HG03442 (cell line): ENCODE results near the gene AXIN2.

Experiments
- ATAC-seq: cut with Tn5 transposase; IDR thresholded peaks from one replicate; pipeline ENCODE4 v1.9.1; 2021; ENCODE audit warnings: mild to moderate bottlenecking, moderate library complexity; ENCODE audit not compliant: unreplicated experiment

The AXIN2 gene

DNA sequence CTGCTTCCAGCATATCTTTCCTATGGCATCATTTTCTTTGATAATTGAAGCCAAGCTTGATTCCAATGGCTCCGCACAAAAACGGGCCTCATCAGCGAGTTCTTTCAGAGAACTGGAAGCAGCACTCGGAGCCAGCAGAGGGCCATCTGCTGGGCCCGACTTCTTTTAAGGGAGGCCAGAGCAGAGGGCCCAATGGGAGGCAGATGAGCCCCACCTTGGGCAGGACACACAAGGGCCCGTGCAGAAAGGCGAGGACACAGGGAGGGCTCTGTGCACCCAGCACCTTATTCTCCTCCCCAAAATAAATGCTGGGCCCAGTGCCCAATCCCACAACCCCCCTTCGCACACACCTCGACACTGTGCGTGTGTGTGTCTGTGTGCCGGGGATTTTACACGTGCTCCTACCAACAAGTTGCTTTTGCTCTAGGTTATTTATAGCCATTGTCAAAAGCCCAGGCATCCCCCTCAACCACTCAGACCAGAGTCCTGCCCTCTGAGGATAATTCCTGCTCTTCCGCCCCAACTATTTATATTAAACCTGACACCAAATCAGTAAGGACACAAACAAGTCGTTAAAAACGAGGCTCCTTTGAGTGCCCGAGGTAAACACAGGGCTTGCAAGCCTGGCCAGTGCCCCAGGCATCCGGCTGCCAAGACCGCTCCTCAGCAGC lies 6.8 kb downstream of the AXIN2 start:
- no peak for ATAC-seq

DNA sequence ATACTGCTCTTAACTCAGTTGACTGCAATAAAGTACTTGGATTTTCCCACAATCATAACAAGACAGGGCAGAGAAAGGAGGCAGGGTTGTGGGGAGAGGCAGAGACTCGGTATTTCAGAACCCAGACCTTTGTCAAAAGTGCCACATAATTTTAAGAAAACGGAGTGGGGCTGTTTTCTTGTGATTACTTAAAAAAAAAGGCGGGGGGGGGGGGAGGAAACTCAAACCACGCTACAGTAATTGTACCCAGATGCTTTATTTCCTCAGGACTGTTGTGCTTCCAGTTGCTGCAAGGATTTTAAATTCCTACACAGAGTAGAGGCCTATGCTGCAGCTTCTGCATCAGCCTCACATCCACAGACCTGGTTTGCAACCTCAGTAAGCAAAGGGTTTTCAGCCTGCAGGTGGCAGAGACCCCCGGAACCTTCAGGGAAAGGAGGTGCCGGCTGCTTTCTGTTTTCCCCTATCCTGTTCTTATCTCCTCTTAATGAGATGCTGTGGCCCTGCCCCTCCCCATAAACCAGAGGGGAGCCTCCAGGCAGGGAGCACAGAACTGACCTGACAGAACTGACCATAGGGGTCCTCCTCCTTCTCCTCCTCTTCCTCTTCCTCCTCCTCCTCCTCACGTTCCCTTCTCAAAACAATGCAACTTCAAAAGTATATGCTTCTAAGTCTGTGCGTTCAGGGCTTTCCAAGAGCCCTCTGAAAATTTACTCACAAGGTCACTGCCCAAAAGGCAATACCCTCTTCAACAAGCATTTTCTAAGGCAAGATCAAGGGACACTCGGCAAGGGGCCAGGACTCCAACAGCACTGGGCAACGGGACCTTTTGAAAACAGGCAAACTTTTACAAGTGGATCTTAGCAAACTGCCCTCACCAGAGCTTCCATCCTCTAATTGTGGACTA lies 7.5 kb downstream of the AXIN2 start:
- no peak for ATAC-seq

DNA sequence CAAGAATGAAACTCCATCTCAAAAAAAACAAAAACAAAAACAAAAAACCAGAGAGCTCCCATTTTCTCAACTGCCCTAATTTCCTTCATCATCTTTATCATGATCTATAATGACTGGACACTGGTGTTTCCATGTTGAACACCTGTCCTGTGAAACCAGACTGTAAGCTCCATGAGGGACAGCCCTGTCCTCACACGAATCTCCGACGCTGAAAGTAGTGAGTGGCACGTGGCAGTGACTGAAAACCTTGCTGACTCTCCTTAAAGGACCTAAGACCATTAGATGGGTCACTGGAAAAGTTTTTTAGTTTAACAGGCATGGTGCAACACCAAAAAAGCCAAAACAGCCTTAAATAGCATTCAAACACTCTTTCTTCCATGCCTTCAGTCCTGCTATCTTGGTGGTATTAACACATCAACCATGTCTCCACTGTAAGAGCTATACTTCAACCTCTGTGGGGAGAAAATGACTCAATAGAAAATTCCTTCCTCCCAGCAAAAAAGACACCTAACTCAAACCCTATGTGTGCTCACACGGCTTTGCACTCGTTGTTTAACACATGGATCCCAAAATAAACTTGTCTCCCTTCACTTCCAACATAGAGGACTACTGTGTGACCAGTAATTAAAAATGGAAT lies 8.3 kb downstream of the AXIN2 start:
- no peak for ATAC-seq

DNA sequence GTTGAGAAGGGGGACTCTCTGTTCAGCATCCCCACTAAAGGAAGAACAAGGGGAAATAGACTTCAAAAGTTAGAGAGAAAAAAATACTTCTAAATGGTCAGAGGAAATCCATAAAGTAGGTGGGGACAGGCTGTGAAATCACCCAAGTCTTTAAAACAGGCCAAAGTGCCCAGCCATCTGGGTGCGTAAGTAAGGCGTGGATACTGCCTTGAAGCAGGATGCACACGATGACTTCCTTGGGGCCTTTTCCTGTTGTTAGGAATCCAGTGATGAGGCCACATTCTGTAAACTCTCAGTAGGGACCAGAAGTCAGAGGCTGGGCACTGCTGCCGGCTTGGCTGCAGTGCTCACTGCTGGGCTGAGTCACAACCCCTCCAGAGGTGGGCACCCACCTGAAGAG lies 9.2 kb downstream of the AXIN2 start:
- no peak for ATAC-seq

DNA sequence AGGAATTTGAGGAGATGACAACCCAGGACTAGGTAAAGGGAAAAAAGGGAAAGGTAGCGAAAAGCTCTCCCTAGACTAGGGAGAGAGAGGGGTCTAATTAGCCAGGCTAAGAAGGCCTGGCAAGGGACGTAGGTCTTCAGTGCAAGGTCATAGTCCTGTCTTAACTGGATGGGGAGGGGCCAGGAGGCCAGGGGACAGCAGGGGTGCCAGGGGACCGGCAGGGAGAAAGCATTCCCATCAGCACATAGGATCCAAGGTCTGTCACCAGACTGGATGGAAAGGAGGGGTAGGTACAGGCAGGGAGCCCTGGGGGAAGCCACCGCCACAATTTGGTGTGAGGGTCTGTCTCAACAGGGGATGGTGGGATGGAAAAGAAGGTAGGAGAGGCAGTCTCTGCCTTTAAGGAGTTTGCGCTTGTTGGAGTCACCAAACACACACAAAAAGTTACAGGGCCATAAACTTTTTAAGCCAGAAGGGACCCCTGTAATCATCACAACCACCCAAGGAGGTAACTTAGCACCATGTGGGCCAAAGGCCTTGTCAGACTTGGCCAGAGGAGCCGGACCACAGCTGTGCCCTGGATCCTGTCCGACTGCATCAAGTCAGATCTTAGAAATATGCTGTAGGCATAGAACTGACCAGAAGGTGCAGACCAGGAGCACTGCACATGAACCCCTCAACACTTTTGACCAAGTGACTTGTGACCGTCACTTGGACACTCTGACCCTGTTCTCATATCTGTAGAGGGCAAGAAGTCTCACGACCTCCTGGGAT lies 10.0 kb downstream of the AXIN2 start:
- no peak for ATAC-seq

DNA sequence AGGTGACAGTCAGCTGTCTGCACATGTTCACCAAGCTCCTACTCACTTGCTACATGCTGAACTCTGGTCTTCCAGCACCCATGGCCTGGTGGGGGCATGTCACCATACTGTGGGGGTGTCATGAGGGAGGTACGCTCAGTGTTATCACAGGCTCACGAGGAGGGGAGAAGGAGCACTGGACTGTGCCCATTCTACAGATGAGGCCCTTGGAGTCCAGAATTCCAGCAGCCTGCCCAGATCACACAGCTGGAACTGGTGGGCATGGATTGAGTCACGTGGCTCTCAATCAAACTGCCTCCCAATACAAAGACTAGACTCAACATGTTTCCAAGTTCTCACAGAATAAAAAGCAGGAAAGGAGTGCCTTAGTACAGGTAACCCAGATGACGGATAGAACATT lies 10.7 kb downstream of the AXIN2 start:
- no peak for ATAC-seq

DNA sequence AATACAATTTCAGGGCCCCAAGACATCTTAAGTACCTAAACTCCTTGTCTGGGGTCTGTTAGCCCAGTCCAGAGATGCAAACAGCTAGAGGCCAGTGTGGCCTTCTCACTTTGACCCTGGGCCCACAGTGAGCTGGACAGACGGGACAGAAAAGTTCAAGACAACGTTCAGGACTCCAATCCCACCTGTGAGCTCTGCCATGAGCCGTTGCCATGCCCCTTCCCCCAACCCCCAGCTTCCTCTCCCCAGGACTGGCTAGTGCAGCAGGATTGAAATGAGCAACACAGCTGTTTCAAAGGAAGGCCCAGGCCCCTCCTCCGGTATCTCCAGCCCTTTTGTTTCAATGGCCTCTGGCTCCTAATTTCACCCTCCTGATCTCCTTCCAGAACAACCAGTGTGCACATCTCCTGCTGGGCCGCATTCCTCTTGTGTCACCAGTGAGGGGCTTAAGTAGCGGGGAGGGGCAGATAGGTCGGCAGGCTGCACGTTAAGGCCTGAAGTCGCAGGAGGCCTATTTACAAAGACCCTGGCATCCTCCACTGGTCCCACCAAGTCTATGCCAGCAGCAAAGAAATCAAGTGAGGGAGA lies 11.3 kb downstream of the AXIN2 start:
- ATAC-seq = no peak

DNA sequence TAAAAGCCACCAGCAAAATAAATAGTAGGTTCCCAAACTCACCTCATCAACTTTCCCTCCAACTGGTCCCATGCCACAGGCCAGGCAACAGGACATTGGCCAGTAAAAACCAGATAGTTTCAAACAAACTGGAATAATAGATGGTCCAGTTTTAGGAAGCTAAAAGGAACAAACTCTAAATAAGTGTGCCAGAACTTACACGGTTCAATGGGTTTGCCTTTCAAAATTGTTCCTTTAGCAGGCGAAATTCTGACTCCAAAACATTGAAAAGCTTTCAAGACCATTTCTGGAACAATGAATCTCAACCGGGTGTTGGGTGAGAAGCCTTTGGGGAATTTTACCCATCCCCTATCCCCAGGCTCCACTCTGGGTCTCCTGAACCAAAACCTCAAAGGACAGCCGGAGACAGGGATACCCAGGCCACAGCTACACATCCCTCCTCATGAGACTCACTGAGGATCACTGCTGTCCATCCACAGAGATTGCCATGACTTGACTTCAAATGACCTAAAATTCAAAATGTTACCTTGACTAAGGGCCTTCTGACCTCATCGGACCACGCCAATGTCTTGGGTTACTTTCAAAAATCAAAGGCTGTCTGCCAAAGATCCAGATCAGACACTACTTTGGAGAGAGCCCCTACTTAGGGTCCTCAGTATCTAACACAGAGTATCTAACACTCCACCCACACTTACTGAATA lies 13.0 kb downstream of the AXIN2 start:
- no peak for ATAC-seq

DNA sequence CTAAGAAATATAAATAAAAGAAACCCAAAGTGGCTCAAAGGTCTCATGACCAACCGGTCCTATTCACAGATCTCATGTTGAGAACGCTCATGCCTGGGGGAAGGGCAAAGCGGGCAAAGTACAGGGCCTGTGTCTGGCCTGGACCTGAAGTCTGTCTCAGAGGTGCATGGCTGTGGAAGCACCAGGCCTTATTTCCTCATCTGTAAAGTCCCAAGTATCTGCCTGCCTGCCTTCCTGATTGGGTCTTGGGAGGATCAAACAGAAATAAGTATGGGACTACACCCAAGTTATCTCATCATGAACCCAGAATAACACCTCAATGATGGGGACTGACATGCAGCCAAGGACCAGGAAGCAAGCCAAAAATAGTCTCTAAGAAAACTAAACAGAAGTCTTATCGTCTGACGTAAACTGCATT lies 14.2 kb downstream of the AXIN2 start:
- no peak for ATAC-seq

DNA sequence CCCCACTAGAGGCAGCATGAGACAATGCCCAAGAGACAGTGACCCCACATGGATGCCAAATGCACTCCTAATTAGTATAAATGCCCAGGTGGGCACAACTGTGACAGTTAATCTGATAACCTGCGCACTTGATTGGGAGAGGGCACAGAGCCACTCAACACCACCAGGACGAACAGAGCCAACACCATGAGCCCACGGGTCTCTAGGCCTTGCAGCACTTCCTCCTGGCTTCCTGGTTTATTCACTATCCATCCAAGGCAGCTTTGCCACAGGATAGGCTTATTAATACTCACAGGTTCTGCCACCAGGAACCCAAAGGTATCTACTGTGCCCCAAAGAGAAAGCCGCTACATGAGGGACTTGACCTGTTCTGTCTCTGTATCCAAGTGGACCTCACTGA lies 14.9 kb downstream of the AXIN2 start:
- no peak for ATAC-seq

DNA sequence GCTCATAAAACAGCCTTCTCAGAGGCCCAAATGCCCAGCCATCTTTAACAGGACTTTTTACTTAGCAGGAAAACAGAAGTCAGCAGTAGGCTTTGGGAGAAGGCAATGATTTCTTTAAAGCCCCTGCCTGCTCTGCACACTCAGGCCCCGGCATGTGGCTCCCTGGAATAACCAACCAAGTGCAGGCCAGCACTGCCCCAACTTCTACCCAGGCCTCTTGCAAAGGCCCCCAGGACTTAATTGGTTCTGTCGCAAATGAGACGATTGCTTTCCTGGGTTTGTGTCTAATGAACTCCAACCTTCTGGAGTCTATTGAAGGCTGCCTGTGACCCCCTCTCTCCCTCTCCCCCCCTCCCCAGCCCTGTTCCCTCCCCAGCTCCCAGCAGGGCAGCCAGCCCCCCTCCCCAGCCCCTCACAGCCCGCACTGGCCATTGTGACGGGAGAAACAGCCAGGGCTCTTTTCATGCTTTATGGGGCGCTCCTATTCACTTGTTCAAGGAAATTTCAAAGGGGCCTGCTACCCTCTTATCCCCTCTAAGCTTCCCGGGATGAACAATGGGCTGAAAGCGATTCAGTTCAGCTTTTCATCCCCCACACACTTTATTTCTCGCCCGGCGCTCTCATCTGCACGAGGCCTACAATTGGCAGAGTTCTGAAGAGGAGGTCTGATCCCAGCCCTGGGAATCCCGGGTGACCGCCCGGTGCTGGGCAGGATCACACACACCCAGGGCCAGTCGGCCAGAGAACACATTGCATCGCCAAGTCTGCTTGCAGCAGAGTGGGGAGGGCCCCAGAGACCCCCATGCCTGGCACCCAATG lies 15.5 kb downstream of the AXIN2 start:
- no peak for ATAC-seq

DNA sequence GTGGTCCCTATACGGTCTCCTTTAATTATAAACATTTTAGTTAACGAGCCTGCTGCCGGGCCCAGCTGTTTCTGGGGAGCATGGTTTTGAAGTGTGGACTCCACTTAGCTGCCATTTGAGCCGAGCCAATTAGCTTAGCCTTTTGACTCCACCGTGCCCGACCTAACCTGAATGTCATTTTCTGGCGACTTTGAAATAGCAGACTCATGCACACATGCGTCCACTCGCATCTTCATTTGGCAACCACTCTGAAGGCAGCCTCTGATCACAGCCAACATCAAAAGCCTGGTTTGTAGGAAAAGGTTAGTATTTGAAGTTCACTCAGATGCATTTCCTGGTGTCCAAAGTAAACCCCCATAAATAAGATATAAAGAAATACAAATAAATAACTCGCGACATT lies 16.8 kb downstream of the AXIN2 start:
- ATAC-seq = no peak

DNA sequence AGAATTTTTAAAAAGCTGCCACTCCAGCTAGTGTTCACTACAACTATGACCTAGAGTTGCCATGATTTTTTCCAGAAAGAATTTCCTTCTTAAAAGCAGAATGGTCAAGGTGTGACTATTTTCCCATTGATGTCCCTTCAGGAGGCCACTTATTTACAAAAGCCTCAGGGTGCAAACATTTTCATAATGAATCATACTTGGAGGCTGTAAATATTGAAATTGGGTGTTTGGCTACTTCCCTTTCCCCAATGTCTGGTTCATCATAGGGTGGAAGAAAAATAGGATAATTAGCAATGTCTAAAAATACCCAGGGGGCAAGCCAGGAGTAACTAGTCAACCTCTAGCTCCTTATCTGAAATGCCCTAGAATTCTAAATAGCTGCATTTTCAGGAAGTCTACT lies 18.8 kb downstream of the AXIN2 start:
- no peak for ATAC-seq

DNA sequence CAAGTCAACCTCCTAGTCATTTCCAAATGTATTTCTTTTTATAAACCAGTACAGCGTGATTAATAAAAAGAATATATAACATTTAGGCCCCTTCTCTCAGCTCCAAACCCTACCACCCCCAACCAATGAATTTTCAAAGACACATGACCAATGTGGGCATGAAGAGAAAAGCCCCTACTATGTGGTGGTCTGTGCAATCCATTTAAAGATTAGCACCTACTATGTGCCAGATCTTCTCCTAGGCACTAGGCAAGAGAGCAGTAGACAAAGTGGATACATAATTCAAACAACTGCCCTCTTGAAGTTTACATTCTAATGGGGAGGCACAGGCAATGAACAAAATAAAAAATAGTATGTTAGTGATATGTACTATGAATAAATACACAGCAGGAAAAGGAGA lies 19.4 kb downstream of the AXIN2 start:
- no peak for ATAC-seq

DNA sequence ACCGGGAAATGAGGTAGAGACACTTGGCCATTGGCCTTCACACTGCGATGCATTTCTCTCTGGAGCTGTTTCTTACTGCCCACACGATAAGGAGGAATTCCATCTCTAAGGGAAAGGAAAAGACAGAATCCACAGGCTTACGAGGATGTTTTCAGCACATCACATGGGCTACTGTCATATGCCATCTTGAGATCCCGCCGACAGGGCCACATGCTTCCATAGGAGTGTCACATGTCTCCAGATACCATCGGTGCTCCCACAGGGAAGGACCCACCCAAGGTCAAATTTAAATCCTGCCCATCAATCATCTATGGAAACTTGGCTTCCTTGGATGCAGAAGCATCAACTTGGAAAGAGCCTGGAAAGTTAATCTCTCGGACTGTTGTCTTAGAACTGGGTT lies 20.0 kb downstream of the AXIN2 start:
- ATAC-seq = no peak

DNA sequence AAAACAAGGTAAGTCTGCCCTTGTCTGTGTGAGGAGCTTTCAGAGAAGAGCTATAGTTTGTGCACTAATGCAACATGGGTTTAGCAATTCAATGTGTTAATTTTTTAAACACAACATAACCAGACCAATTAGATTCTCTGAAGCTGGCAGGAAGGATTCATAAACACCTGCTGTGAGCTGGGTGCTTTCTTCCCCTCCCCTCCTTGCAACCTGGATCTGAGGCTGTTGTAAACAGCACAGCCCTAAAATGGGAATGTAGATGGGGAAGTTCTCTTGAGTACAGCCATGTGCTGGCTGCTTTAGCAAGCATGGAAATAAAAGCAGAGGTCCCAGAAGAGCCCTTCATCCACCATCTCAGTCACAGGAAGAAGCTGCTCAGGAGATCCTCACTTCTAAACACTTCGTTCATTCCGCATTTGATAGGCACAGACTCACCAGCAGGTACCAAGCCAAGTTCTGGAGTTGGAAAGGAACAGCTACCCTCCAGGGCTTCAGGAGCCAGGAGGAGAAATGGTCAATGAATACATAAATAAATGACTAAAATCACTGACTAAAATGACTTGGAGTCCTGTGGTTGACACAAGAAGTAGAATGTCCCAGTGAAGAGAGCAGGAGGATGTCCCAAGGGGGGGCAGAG lies 21.7 kb downstream of the AXIN2 start:
- ATAC-seq = no peak

DNA sequence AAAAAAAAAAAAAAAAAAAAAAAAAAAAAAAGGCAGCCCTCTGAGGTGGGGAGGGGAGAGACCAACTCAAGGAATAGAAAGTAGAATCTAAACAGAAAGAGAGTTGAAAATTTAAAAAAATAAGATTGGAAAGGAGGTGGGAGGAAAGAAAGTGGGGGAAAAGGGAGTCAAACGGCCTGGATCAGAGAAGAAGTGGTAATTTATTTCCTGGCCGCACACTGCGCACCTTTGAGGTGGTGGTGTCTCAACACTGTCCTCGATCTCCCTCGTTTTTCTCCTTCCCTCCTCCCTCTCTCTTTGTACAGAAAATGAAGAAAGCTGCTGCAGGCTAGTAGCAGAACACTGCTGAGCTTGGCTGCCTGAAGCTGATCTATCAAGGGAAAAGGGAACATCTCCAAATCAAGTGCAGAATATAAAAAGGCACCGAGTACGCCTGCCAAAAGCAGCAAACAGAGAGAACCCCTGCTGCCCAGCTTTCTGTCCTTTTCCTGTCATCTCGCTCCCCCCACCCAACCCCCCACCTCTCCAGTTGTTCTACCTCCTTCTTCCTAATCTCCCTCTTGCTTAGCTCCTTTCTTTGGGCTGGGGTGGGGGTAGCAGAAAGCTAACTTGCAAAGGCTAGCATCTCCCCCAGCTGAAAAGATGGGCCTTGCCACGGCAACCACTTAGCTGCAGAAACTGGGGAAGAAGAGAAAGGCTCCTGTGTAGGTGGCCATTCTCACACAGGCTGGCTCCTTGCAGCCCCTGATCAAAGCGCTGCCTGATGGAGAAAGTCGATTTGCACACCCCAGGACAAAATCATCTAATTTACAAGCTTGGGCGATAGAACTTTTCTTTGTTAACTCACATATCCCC lies 22.5 kb downstream of the AXIN2 start:
- ATAC-seq = no peak
